Fibroblast of lung (primary cell): ENCODE data around the gene MBOAT1. TPM values are rescaled to one million over a fixed set of nuclear protein-coding genes. Genes with fewer than 3 reads are reported as not detected.
"Not testable (repeated sequence)": the region's sequence is repeated elsewhere in the genome, so short reads cannot be mapped to it uniquely, and the experiment has no call there.

Experiments used
- DNase-seq, 2 donors: peaks; one replicate each; pipeline versions ENCODE4 v3.0.0 to v3.0.0-alpha.2; 2010; ENCODE audit warnings: low read depth in 2 of 2
- H2AFZ ChIP-seq: 2 replicates; pipeline ENCODE4 v1.5.1; 2012; ENCODE audit warnings: low read length, control low read depth, inconsistent platforms
- H3K27ac ChIP-seq: 2 replicates; pipeline ENCODE4 v1.5.1; 2011; ENCODE audit warnings: low read length, control low read depth; ENCODE audit not compliant: insufficient read depth
- H3K27me3 ChIP-seq: 2 replicates; pipeline ENCODE4 v1.5.1; 2011; ENCODE audit warnings: mild to moderate bottlenecking, low read length; ENCODE audit not compliant: control insufficient read depth, insufficient read depth
- H3K36me3 ChIP-seq: 2 replicates; pipeline ENCODE4 v1.5.1; 2011; ENCODE audit warnings: low read length; ENCODE audit not compliant: control insufficient read depth, insufficient read depth
- H3K4me1 ChIP-seq: 2 replicates; pipeline ENCODE4 v1.5.1; 2011; ENCODE audit warnings: low read length; ENCODE audit not compliant: control insufficient read depth, insufficient read depth; ENCODE audit errors: extremely low read depth
- H3K4me2 ChIP-seq: 2 replicates; pipeline ENCODE4 v1.5.1; 2011; ENCODE audit warnings: low read length, control low read depth; ENCODE audit not compliant: insufficient read depth; ENCODE audit errors: extremely low read depth
- H3K4me3 ChIP-seq, 4 experiments: fragments of 200-600 bp in 1 of 4; sonication (generic) in 1 of 4; replicated peaks in 1 of 4; 2 replicates each; pipeline ENCODE4 v1.5.1; 2011 to 2016; ENCODE audit warnings: low read length in 4 of 4, low read depth in 3 of 4, mild to moderate bottlenecking in 3 of 4, control low read depth in 2 of 4, inconsistent platforms in 1 of 4, mixed read lengths in 1 of 4; ENCODE audit not compliant: insufficient read depth in 1 of 4; ENCODE audit errors: control extremely low read depth in 1 of 4
- H3K79me2 ChIP-seq: 2 replicates; pipeline ENCODE4 v1.5.1; 2012; ENCODE audit warnings: mild to moderate bottlenecking, low read length, inconsistent platforms; ENCODE audit not compliant: control insufficient read depth, insufficient read depth
- H3K9ac ChIP-seq: 2 replicates; pipeline ENCODE4 v1.5.1; 2011; ENCODE audit warnings: mild to moderate bottlenecking, low read length, control low read depth; ENCODE audit not compliant: insufficient read depth
- H3K9me3 ChIP-seq: 2 replicates; pipeline ENCODE4 v1.5.1; 2012; ENCODE audit warnings: low read depth, low read length; ENCODE audit not compliant: control insufficient read depth, insufficient read depth
- H4K20me1 ChIP-seq: 2 replicates; pipeline ENCODE4 v1.5.1; 2011; ENCODE audit warnings: low read length; ENCODE audit not compliant: control insufficient read depth, insufficient read depth; ENCODE audit errors: extremely low read depth
- EZH2 ChIP-seq: IDR thresholded peaks from 2 replicates; pipeline ENCODE4 v1.5.1; 2012; ENCODE audit warnings: low read length, control low read depth, mild to moderate bottlenecking; ENCODE audit errors: missing control alignments
- polyA plus RNA-seq, 2 donors: library from polyadenylated mRNA; depleted of rRNA in 1 of 2; stranded (reverse) in 1 of 2; unstranded in 1 of 2; fragments of >200 nt; gene quantifications; 2 replicates each; pipeline ENCODE4 v1.2.1, GENCODE V29; 2011 to 2012; ENCODE audit warnings: missing spikeins in 1 of 2
- total RNA-seq: library from RNA; depleted of rRNA; stranded (reverse); fragments of >200 nt; gene quantifications from 2 replicates; pipeline ENCODE4 v1.2.1, GENCODE V29; 2014
- TF ChIP-seq, protein P1 (sequence below), 2 donors: IDR thresholded peaks in 1 of 2; conservative IDR thresholded peaks in 1 of 2; 1 replicate in 1 of 2; 2 replicates in 1 of 2; pipeline ENCODE4 v1.5.1; 2011 to 2012; ENCODE audit warnings: low read length in 2 of 2, control low read depth in 1 of 2, inconsistent platforms in 1 of 2, low read depth in 1 of 2, mild to moderate bottlenecking in 1 of 2

MBOAT1 gene
- total and polyA plus RNA-seq, 2 donors (not counting 1 experiment from before 2014, with no cell fraction given): 3.1 to 6.6 TPM

DNA sequence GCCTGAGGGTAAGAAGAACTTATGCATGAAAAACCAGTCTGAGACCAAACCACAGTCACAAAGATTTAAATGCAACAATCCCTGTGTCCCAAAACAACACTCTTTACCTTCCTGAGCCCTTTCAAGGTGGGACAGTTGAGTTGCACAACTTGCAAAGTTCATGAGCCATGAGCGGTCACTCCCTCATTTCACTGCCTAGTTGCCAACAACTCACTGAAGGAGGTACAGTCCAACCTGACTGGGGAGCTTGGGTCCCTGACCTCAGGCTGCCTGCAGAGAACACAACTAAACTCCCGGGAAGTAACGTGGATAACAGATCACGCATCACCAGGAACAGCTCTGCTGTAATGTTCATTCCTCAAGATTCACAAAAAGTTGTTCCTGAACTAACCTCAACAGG, 69.4 kb downstream of the MBOAT1 start:
- H3K4me2 ChIP-seq: no peak overlapping the region
- H3K27ac ChIP-seq: no peak overlapping the region
- no peak overlapping the region for H2AFZ ChIP-seq
- no peaks in the 10 kb centered on the region for H3K36me3 ChIP-seq
- H3K4me1 ChIP-seq: no peaks in the 10 kb centered on the region
- DNase-seq: no peak
- H3K9me3 ChIP-seq: no peaks in the 10 kb centered on the region
- no peaks in the 10 kb centered on the region for H3K27me3 ChIP-seq
- H3K4me3 ChIP-seq: no peak overlapping the region
- H3K9ac ChIP-seq: no peak overlapping the region
- TF ChIP-seq, protein P1, sequence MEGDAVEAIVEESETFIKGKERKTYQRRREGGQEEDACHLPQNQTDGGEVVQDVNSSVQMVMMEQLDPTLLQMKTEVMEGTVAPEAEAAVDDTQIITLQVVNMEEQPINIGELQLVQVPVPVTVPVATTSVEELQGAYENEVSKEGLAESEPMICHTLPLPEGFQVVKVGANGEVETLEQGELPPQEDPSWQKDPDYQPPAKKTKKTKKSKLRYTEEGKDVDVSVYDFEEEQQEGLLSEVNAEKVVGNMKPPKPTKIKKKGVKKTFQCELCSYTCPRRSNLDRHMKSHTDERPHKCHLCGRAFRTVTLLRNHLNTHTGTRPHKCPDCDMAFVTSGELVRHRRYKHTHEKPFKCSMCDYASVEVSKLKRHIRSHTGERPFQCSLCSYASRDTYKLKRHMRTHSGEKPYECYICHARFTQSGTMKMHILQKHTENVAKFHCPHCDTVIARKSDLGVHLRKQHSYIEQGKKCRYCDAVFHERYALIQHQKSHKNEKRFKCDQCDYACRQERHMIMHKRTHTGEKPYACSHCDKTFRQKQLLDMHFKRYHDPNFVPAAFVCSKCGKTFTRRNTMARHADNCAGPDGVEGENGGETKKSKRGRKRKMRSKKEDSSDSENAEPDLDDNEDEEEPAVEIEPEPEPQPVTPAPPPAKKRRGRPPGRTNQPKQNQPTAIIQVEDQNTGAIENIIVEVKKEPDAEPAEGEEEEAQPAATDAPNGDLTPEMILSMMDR (conservative IDR thresholded peaks at IDR 0.05 in 1 of 2, IDR thresholded peaks at IDR 0.05 in 1 of 2; ENCODE audit: low read depth in 1 of 2, low read length in 2 of 2): no peak
- no peak for TF ChIP-seq EZH2
- no peaks in the 10 kb centered on the region for H3K79me2 ChIP-seq
- H4K20me1 ChIP-seq: no peaks in the 10 kb centered on the region

DNA sequence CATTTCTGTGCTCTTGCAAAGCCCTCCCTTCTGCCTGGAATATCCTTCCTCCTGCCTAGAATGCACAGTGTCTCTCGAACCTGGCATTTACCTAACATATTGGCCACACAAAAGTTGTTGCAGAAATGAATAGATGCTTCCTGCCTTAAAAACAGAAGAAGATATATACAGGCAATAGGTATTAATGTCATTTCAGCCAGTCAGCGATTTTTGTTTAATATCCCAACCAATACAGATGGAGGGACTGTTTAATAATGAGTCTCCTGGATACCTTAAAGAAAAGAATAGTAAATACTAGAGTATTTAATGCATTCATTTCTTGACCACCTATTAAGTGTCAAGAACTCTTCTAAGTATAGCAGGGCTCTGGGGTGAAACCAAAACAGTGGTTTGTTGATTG, 70.3 kb downstream of the MBOAT1 start:
- H2AFZ ChIP-seq: no peak overlapping the region
- no peak overlapping the region for H3K4me3 ChIP-seq
- no peak for DNase-seq
- TF ChIP-seq EZH2: no peak
- TF ChIP-seq, protein P1 (conservative IDR thresholded peaks at IDR 0.05 in 1 of 2, IDR thresholded peaks at IDR 0.05 in 1 of 2; ENCODE audit: low read depth in 1 of 2, low read length in 2 of 2): no peak
- no peaks in the 10 kb centered on the region for H3K4me1 ChIP-seq
- H3K79me2 ChIP-seq: no peaks in the 10 kb centered on the region
- H3K27ac ChIP-seq: no peak overlapping the region
- H3K9me3 ChIP-seq: no peaks in the 10 kb centered on the region
- no peaks in the 10 kb centered on the region for H4K20me1 ChIP-seq
- H3K27me3 ChIP-seq: no peaks in the 10 kb centered on the region
- H3K9ac ChIP-seq: no peak overlapping the region
- H3K36me3 ChIP-seq: no peaks in the 10 kb centered on the region
- no peak overlapping the region for H3K4me2 ChIP-seq

DNA sequence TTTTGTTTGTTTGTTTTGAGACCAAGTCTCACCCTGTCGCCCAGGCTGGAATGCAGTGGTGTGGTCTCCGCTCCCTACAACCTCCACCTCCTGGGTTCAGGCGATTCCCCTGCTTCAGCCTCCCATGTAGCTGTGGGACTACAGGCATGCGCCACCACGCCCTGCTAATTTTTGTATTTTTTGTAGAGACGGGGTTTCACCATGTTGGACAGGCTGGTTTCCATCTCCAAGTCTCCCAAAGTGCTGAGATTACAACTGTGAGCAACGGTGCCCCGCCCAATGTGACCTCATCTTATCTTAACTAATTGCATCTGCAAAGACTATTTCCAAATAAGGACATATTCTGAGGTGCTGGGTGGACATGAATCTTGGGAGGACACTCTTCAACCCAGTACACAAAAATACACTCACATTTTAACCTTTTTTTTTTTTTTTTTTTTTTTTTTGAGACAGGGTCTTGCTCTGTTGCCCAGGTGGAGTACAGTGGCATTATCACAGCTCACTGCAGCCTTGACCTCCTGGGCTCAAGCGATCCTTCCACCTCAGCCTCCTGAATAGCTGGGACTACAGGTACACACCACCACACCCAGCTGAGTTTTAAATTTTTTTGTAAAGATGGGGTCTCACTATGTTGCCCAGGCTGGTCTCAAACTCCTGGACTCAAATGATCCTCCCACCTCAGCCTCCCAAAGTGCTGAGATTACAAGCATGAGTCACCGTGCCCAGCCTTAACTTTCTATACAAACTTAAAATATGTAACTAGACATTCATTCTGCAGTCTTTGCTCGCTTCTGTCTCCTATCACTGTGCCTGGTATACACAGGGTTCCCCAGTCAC, 72.9 kb downstream of the MBOAT1 start:
- not testable (repeated sequence) for H3K9ac ChIP-seq, H3K4me1 ChIP-seq, H2AFZ ChIP-seq, H3K4me3 ChIP-seq, H3K9me3 ChIP-seq, H4K20me1 ChIP-seq, H3K27ac ChIP-seq, H3K36me3 ChIP-seq, H3K79me2 ChIP-seq, H3K4me2 ChIP-seq, H3K27me3 ChIP-seq
- DNase-seq: peak in 1 of 2 donors; percentile 6
